H1 (cell line): Measurements from ENCODE around the gene FXYD3. TPM values are rescaled to one million over a fixed set of nuclear protein-coding genes. Genes with fewer than 3 reads are reported as not detected.
A peak's percentile ranks its signal among the peaks of the same experiment; 100 is the strongest.

Source experiments
- CTCF ChIA-PET: fragments of 300-600 bp; sonication (Branson Sonifier 250); formaldehyde crosslinking; loops from one replicate; lab custom pipeline; 2021; ENCODE audit not compliant: partially characterized antibody; lab: Charles Lee
- POLR2A ChIA-PET: fragments of 300-600 bp; sonication (Branson Sonifier 250); formaldehyde crosslinking; loops from one replicate; lab custom pipeline; 2021; ENCODE audit warnings: inconsistent platforms; ENCODE audit not compliant: partially characterized antibody; lab: Charles Lee
- DNase-seq, 2 experiments: peaks; one replicate each; pipeline versions ENCODE4 v3.0.0 to v3.0.0-alpha.2; 2010 to 2022; ENCODE audit warnings: low spot score in 2 of 2, low read depth in 1 of 2, mixed read lengths in 1 of 2
- FAIRE-seq: peaks from 2 replicates; lab custom pipeline; 2011; peaks lifted over from hg19 to GRCh38; lab: Jason Lieb, UNC
- H2AFZ ChIP-seq: 2 replicates; pipeline ENCODE4 v1.8.1; 2012; ENCODE audit warnings: low read length, inconsistent platforms
- H2AK5ac ChIP-seq: 2 replicates; pipeline ENCODE4 v1.6.1; 2013; ENCODE audit warnings: low read depth, low read length
- H2BK120ac ChIP-seq: replicated peaks from 2 replicates; pipeline ENCODE3; 2013; ENCODE audit warnings: low read depth, low read length, inconsistent platforms
- H2BK12ac ChIP-seq: 2 replicates; pipeline ENCODE4 v1.6.1; 2013; ENCODE audit warnings: low read depth, low read length
- H2BK15ac ChIP-seq: 2 replicates; pipeline ENCODE4 v1.6.1; 2013; ENCODE audit warnings: low read length
- H2BK20ac ChIP-seq: 2 replicates; pipeline ENCODE4 v1.6.1; 2013; ENCODE audit warnings: low read length
- H2BK5ac ChIP-seq: 2 replicates; pipeline ENCODE4 v1.6.1; 2013; ENCODE audit warnings: low read depth, low read length
- H3K14ac ChIP-seq: 2 replicates; pipeline ENCODE4 v1.6.1; 2013; ENCODE audit warnings: inconsistent platforms; ENCODE audit not compliant: insufficient read length
- H3K18ac ChIP-seq: 2 replicates; pipeline ENCODE4 v1.6.1; 2013; ENCODE audit warnings: low read length; ENCODE audit errors: extremely low read depth
- H3K23ac ChIP-seq: 2 replicates; pipeline ENCODE4 v1.6.1; 2013; ENCODE audit warnings: inconsistent platforms; ENCODE audit not compliant: insufficient read length
- H3K23me2 ChIP-seq: 2 replicates; pipeline ENCODE4 v1.6.1; 2013; ENCODE audit warnings: low read depth, low read length
- H3K27ac ChIP-seq: 2 replicates; pipeline ENCODE4 v1.6.1; 2011; ENCODE audit warnings: low read depth, low read length, inconsistent platforms
- H3K27me3 ChIP-seq, 4 experiments: replicated peaks in 1 of 4; 1 replicate in 1 of 4; 2 replicates in 3 of 4; pipeline versions ENCODE4 v1.6.1 to v1.8.1; 2011 to 2013; ENCODE audit warnings: low read length in 3 of 4, mild to moderate bottlenecking in 3 of 4, inconsistent platforms in 2 of 4, mixed read lengths in 2 of 4, moderate library complexity in 1 of 4; ENCODE audit not compliant: control insufficient read depth in 3 of 4, insufficient read depth in 3 of 4; ENCODE audit errors: extremely low read depth in 1 of 4
- H3K36me3 ChIP-seq, 4 experiments: 2 replicates each; pipeline versions ENCODE4 v1.6.1 to v1.8.1; 2011 to 2013; ENCODE audit warnings: mild to moderate bottlenecking in 4 of 4, low read length in 3 of 4, moderate library complexity in 2 of 4, control low read depth in 1 of 4, inconsistent platforms in 1 of 4; ENCODE audit not compliant: insufficient read depth in 4 of 4, control insufficient read depth in 2 of 4
- H3K4ac ChIP-seq: replicated peaks from 2 replicates; pipeline ENCODE3; 2013; ENCODE audit warnings: low read length, low read depth, mixed read lengths, inconsistent platforms; ENCODE audit not compliant: insufficient read length
- H3K4me1 ChIP-seq, 4 experiments: replicated peaks in 1 of 4; 1 replicate in 1 of 4; 2 replicates in 3 of 4; pipeline versions ENCODE4 v1.6.1 to v1.8.1; 2011 to 2013; ENCODE audit warnings: low read length in 3 of 4, inconsistent platforms in 2 of 4, mixed read lengths in 1 of 4; ENCODE audit not compliant: insufficient read depth in 4 of 4, control insufficient read depth in 3 of 4
- H3K4me2 ChIP-seq, 2 experiments: 2 replicates each; pipeline versions ENCODE4 v1.6.1 to v1.8.1; 2011 to 2013; ENCODE audit warnings: low read depth in 2 of 2, low read length in 2 of 2, control low read depth in 1 of 2, inconsistent platforms in 1 of 2, mild to moderate bottlenecking in 1 of 2; ENCODE audit not compliant: insufficient read depth in 1 of 2
- H3K4me3 ChIP-seq, 4 experiments: fragments of 200-600, 300-600 bp in 1 of 4; sonication (generic), shearing (Covaris generic), sonication (Bioruptor Twin) in 1 of 4; 2 replicates each; pipeline versions ENCODE4 v1.5.1 to v1.8.1; 2011 to 2016; ENCODE audit warnings: low read length in 4 of 4, low read depth in 3 of 4, control low read depth in 2 of 4, inconsistent platforms in 2 of 4, mild to moderate bottlenecking in 2 of 4, mixed read lengths in 1 of 4, moderate library complexity in 1 of 4; ENCODE audit not compliant: insufficient read depth in 2 of 4; ENCODE audit errors: extremely low read depth in 1 of 4
- H3K56ac ChIP-seq: replicated peaks from 2 replicates; pipeline ENCODE3; 2013; ENCODE audit warnings: low read depth, mild to moderate bottlenecking, mixed read lengths, low read length, inconsistent platforms; ENCODE audit not compliant: insufficient read length
- H3K79me1 ChIP-seq: 2 replicates; pipeline ENCODE4 v1.6.1; 2013; ENCODE audit warnings: low read depth, low read length, control low read depth
- H3K79me2 ChIP-seq, 2 experiments: 2 replicates each; pipeline versions ENCODE4 v1.6.1 to v1.8.1; 2012 to 2013; ENCODE audit warnings: low read length in 2 of 2, mild to moderate bottlenecking in 2 of 2, inconsistent platforms in 1 of 2; ENCODE audit not compliant: insufficient read depth in 2 of 2, control insufficient read depth in 1 of 2
- H3K9ac ChIP-seq, 4 experiments: replicated peaks in 1 of 4; 1 replicate in 1 of 4; 2 replicates in 3 of 4; pipeline versions ENCODE4 v1.6.1 to v1.8.1; 2011 to 2013; ENCODE audit warnings: low read depth in 3 of 4, low read length in 3 of 4, control low read depth in 2 of 4, mild to moderate bottlenecking in 2 of 4, moderate library complexity in 2 of 4, inconsistent platforms in 1 of 4; ENCODE audit errors: extremely low read depth in 1 of 4
- H3K9me3 ChIP-seq, 2 experiments: 2 replicates each; pipeline versions ENCODE4 v1.6.1 to v1.8.1; 2012 to 2013; ENCODE audit warnings: mild to moderate bottlenecking in 2 of 2, moderate library complexity in 2 of 2, control low read depth in 1 of 2, inconsistent platforms in 1 of 2, low read depth in 1 of 2, low read length in 1 of 2, mixed read lengths in 1 of 2; ENCODE audit not compliant: insufficient read depth in 2 of 2
- H4K20me1 ChIP-seq, 2 experiments: replicated peaks in 1 of 2; 2 replicates each; pipeline versions ENCODE3 to v1.8.1; 2011 to 2013; ENCODE audit warnings: inconsistent platforms in 2 of 2, low read length in 2 of 2, mild to moderate bottlenecking in 1 of 2; ENCODE audit not compliant: insufficient read depth in 2 of 2, control insufficient read depth in 1 of 2
- H4K5ac ChIP-seq: 2 replicates; pipeline ENCODE4 v1.6.1; 2013; ENCODE audit warnings: low read length, low read depth, mixed read lengths, inconsistent platforms; ENCODE audit not compliant: insufficient read length
- H4K8ac ChIP-seq: 2 replicates; pipeline ENCODE4 v1.8.0; 2013; ENCODE audit warnings: mild to moderate bottlenecking, moderate library complexity, low read length, inconsistent platforms; ENCODE audit not compliant: insufficient read depth; ENCODE audit errors: extremely low read depth
- H4K91ac ChIP-seq: replicated peaks from 2 replicates; pipeline ENCODE3; 2013; ENCODE audit warnings: low read length, mixed read lengths, inconsistent platforms; ENCODE audit not compliant: insufficient read length
- CREB1 ChIP-seq: IDR thresholded peaks from 2 replicates; pipeline ENCODE4 v1.6.1; 2012; ENCODE audit warnings: inconsistent platforms
- FOSL1 ChIP-seq: IDR thresholded peaks from 2 replicates; pipeline ENCODE4 v1.6.1; 2011; ENCODE audit warnings: mild to moderate bottlenecking, low read depth, low read length, moderate library complexity; ENCODE audit not compliant: insufficient read depth
- GABPA ChIP-seq: IDR thresholded peaks from 2 replicates; pipeline ENCODE4 v1.6.1; 2011; ENCODE audit warnings: mild to moderate bottlenecking, low read length, moderate library complexity, borderline replicate concordance; ENCODE audit not compliant: insufficient read depth
- HDAC2 ChIP-seq, 2 experiments: fragments of 300-600 bp in 1 of 2; sonication (generic) in 1 of 2; IDR thresholded peaks; 2 replicates each; pipeline ENCODE4 v1.6.1; 2011 to 2012; ENCODE audit warnings: low read depth in 2 of 2, low read length in 2 of 2, mild to moderate bottlenecking in 2 of 2, moderate library complexity in 2 of 2, borderline replicate concordance in 1 of 2, inconsistent platforms in 1 of 2
- JUN ChIP-seq: IDR thresholded peaks from 2 replicates; pipeline ENCODE4 v1.6.1; 2011; ENCODE audit warnings: low read depth, mild to moderate bottlenecking, improper control_type of control experiment, low read length
- KDM1A ChIP-seq: fragments of 200-600, 300-600 bp; sonication (generic); IDR thresholded peaks from 2 replicates; pipeline ENCODE4 v1.7.1; 2016; ENCODE audit warnings: mild to moderate bottlenecking, low read length, borderline replicate concordance
- NANOG ChIP-seq: IDR thresholded peaks from 2 replicates; pipeline ENCODE4 v1.6.1; 2011; ENCODE audit warnings: low read length, low read depth, mild to moderate bottlenecking, inconsistent platforms; ENCODE audit not compliant: insufficient read depth, poor library complexity, severe bottlenecking
- TBP ChIP-seq: IDR thresholded peaks from 2 replicates; pipeline ENCODE4 v1.6.1; 2011; ENCODE audit warnings: low read depth, low read length, improper control_type of control experiment
- WGBS, 2 experiments: shearing (Covaris generic) in 1 of 2; methylation state at CpG; one replicate each; pipeline versions ENCODE4 v1.1.6 to v1.1.7; 2013 to 2015; ENCODE audit warnings: low lambda C conversion rate in 2 of 2, mixed read lengths in 2 of 2, inconsistent platforms in 1 of 2, low coverage in 1 of 2, missing lambda C conversion rate in 1 of 2; ENCODE audit not compliant: insufficient replicate concordance in 2 of 2, insufficient coverage in 1 of 2, insufficient read length in 1 of 2; ENCODE audit errors: extremely low coverage in 1 of 2, missing lambda C conversion rate in 1 of 2; 5-methylcytosine and 5-hydroxymethylcytosine counted together
- long read RNA-seq, 2 experiments: library from RNA in 1 of 2; library from capped mRNA in 1 of 2; stranded (forward); transcript quantifications; one replicate each; pipeline ENCODE4 v2.0.0, GENCODE V29; 2021; ENCODE audit warnings: inconsistent platforms in 1 of 2
- polyA minus RNA-seq, 3 experiments: library from RNA; depleted of rRNA, polyadenylated mRNA; stranded (reverse); fragments of >200 nt; gene quantifications; 1 replicate in 2 of 3; 2 replicates in 1 of 3; pipeline ENCODE4 v1.2.3, GENCODE V29; 2011
- polyA plus RNA-seq, 7 experiments: library from polyadenylated mRNA; depleted of rRNA in 3 of 7; stranded (reverse) in 5 of 7; unstranded in 2 of 7; fragments of >200 nt in 5 of 7; fragments of 200-250 nt in 2 of 7; gene quantifications; 1 replicate in 5 of 7; 2 replicates in 1 of 7; 4 replicates in 1 of 7; pipeline versions ENCODE4 v1.2.1 to v1.2.3, GENCODE V29; 2011 to 2013; ENCODE audit warnings: missing spikeins in 2 of 7, mixed read lengths in 2 of 7
- total RNA-seq: library from RNA; stranded (reverse); fragmentation: NEBNext Ultra II Directional; extraction: Animal tissue kit (Norgen Biotek cat#: 25700); gene quantifications from 2 replicates; pipeline ENCODE4 v1.2.1, GENCODE V29; 2021

FXYD3 gene, protein sequence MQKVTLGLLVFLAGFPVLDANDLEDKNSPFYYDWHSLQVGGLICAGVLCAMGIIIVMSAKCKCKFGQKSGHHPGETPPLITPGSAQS
- total RNA-seq: 0.86 TPM in 1 of 2 replicates, not detected in the other
- 0.09 and 0.33 TPM in 2 replicates for polyA plus RNA-seq (2011; rRNA removed)
- polyA plus RNA-seq (2011; cell fraction: cytosol; rRNA removed): 0.22 TPM
- polyA plus RNA-seq (2011; cell fraction: nucleus; rRNA removed): 0.66 TPM
- 0.41 to 0.76 TPM (median 0.57 TPM) in 3 of 4 replicates, not detected in the other for polyA plus RNA-seq (2012, experiment 1 of 2)
- polyA plus RNA-seq (2012, experiment 2 of 2): not detected
- polyA plus RNA-seq (2013, experiment 1 of 2): 0.10 TPM
- 0.37 TPM for polyA plus RNA-seq (2013, experiment 2 of 2)
- 1.5 TPM in 1 of 2 replicates, not detected in the other for polyA minus RNA-seq (2011; rRNA and poly(A)+ RNA removed)
- not detected for polyA minus RNA-seq (2011; cell fraction: cytosol; rRNA and poly(A)+ RNA removed)
- polyA minus RNA-seq (2011; cell fraction: nucleus; rRNA and poly(A)+ RNA removed): not detected
- long read RNA-seq, experiment 1: 0 reads
- long read RNA-seq, experiment 2: 0 reads

DNA sequence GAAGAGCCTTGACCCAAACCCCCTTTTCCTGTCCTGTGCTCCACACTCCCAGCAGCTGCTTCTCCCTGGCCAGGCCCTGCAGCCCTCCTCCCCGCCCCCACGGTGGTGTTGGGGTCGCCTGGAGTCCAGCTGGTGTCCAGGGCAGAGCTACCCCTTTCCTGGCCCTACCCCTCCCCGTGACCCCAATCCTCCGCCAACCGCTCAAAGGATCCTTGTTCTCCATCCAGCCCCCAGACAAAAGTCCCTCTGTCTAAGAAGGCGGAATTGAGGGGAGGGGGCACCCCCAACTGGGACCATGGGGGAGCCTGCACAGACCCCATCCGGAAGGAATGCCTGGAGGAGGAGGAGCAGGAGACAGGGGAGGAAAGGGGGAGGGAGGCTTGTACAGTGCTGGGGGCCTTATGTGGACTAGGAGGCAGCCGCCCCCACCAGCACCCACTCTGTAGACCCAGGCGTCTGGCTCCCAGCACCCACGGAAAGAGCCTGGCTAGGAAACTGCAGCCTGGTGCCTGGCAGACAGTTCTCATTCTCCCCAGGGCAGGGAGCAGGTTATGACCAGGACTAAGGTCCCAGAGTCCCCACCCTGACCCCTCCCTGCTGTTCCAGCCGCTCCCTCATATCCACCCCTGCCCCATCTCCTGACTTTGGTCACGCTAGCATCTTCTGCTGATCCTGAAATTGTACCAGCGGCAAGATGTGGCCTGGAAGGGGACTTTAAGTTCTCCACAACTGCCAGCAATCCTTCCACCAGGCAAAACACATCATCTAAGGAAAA, at the start of gene FXYD3:
Gene FXYD3 (plus strand): TSS at position 647 of the 775 bp plus-strand sequence. CDS start 3,554 bp downstream, outside the sequence.
- Histone ChIP-seq H3K79me1 (no peaks in the 10 kb centered on the region), H4K5ac (no peak within 1 kb of the TSS), H3K23me2 (no peaks in the 10 kb centered on the region), H4K8ac (peak within 1 kb of the TSS; percentile 35; the same call in 1 of the 2 replicates), H2BK20ac (no peak within 1 kb of the TSS; the same call in 1 of the 2 replicates), H2BK12ac (peak within 1 kb of the TSS; percentile 60; the same call in 1 of the 2 replicates), H4K91ac (no peak within 1 kb of the TSS), H3K56ac (no peak within 1 kb of the TSS), H4K20me1 (no peaks in the 10 kb centered on the region), H3K27me3 (peaks cover 0 to 2% (median 0%) of the 10 kb centered on the region in 4 experiments; a peak in 1 of 7 replicates), H2AK5ac (no peak within 1 kb of the TSS), H3K36me3 (no peaks in the 10 kb centered on the region), H3K23ac (no peak within 1 kb of the TSS), H2BK5ac (no peak within 1 kb of the TSS), H3K9ac (no peak within 1 kb of the TSS), H2BK15ac (0 out of 2 replicates have a peak within 1 kb of the TSS, but pooled peaks have one; percentile 61), H3K9me3 (no peaks in the 10 kb centered on the region), H3K4me2 (peak within 1 kb of the TSS; percentile 15 to 70; a peak in 3 of 4 replicates), H3K4ac (peak within 1 kb of the TSS; percentile 44), H2AFZ (no peak within 1 kb of the TSS), H3K18ac (peak within 1 kb of the TSS; percentile 4), H3K4me3 (peak within 1 kb of the TSS in 3 of 4 experiments; percentile 23 to 56 (median 31); a peak in 5 of 8 replicates), H3K14ac (no peak within 1 kb of the TSS), H3K79me2 (no peaks in the 10 kb centered on the region), H3K27ac (no peak within 1 kb of the TSS), H3K4me1 (peaks cover 0 to 22% (median 14%) of the 10 kb centered on the region in 4 experiments; a peak in 6 of 7 replicates), H2BK120ac (no peak within 1 kb of the TSS)
- CTCF ChIA-PET: interaction anchor here (0.7 to 6.9 kb wide), 28 partner anchors 9 to 201 kb away, joined by 3 to 154 read pairs (median 5); partner anchors contain the start of genes FXYD1, FXYD7, HAMP and LGI4
- 68% methylated on average over 13 of the region's 14 CpGs; no CpG with 5 or more reads in 1 of the 2 experiments for WGBS, 2 experiments
- FAIRE-seq (no peak), DNase-seq (no peak)
- POLR2A ChIA-PET: interaction anchor here (0.7 to 1.8 kb wide), 4 partner anchors 11 to 49 kb away, joined by 3 to 7 read pairs (median 5); no protein-coding TSS in a partner anchor
- no peak for TF ChIP-seq NANOG
- no peak for TF ChIP-seq JUN
- TF ChIP-seq TBP: no peak
- TF ChIP-seq CREB1: no peak
- TF ChIP-seq KDM1A: no peak
- no peak for TF ChIP-seq HDAC2 (IDR thresholded peaks at IDR 0.05; ENCODE audit: borderline replicate concordance in 1 of 2, low read depth in 2 of 2, low read length in 2 of 2)
- no peak for TF ChIP-seq GABPA
- no peak for TF ChIP-seq FOSL1
